ENCODE measurements around the gene PANK1. TPM values are rescaled to one million over a fixed set of nuclear protein-coding genes. Genes with fewer than 3 reads are reported as not detected.

Gene PANK1
- polyA plus RNA-seq, 1 of the 3 experiments (the other 2 are of a cell fraction): 4.2 TPM

GRCh38 chr10:89634637-89635036, 10.4 kb downstream of the PANK1 start (continued):
- TF ChIP-seq USF1 (IDR thresholded peaks at IDR 0.05; ENCODE audit: borderline replicate concordance, low read depth) (no peak), USF2 (IDR thresholded peaks at IDR 0.05; ENCODE audit: borderline replicate concordance, low read depth, low read length) (no peak), PBX3 (IDR thresholded peaks at IDR 0.05) (no peak)

- no peaks in the 10 kb centered on the region for H3F3A ChIP-seq (replicated peaks; ENCODE audit: insufficient read depth)
- no peak for DNase-seq
- no peak overlapping the region for H3K4me2 ChIP-seq
- POLR2A ChIA-PET: no interaction called here
- 0 out of 2 replicates have a peak, but pooled peaks have one; percentile 13 for TF ChIP-seq FOSL2 (IDR thresholded peaks at IDR 0.05; ENCODE audit: borderline replicate concordance, low read depth)
- TF ChIP-seq NFIC (IDR thresholded peaks at IDR 0.05; ENCODE audit: borderline replicate concordance): no peak
- H2AFZ ChIP-seq (ENCODE audit: low read depth): no peak overlapping the region
- H4K20me1 ChIP-seq (ENCODE audit: insufficient read depth): no peaks in the 10 kb centered on the region
- H3K4me3 ChIP-seq (ENCODE audit: low read depth in 2 of 2, low read length in 1 of 2): no peak overlapping the region
- no peaks in the 10 kb centered on the region for H3K9me3 ChIP-seq
- no peaks in the 10 kb centered on the region; a peak in 1 of 4 replicates for H3K4me1 ChIP-seq (ENCODE audit: control insufficient read depth in 1 of 2, insufficient read depth in 2 of 2, low read depth in 1 of 2, low read length in 1 of 2)
- no peak overlapping the region for H3K27ac ChIP-seq (ENCODE audit: low read depth in 2 of 2, low read length in 1 of 2)
- no peaks in the 10 kb centered on the region for H3K9me2 ChIP-seq
- CTCF ChIA-PET: no interaction called here
- no peak overlapping the region for H3K9ac ChIP-seq
- H3K27me3 ChIP-seq (ENCODE audit: insufficient read depth): no peaks in the 10 kb centered on the region
- peaks cover 10% of the 10 kb centered on the region for H3K79me2 ChIP-seq (ENCODE audit: insufficient read depth)
- peaks cover 0 to 8% of the 10 kb centered on the region in 2 experiments for H3K36me3 ChIP-seq (replicated peaks in 1 of 2; ENCODE audit: control insufficient read depth in 1 of 2, insufficient read depth in 2 of 2, low read length in 1 of 2)
Observed at GRCh38 chr10:89633484-89633883, 11.6 kb downstream of the PANK1 start.

- Histone ChIP-seq H3K9me2 (no peaks in the 10 kb centered on the region), H3K36me3 (replicated peaks in 1 of 2; ENCODE audit: control insufficient read depth in 1 of 2, insufficient read depth in 2 of 2, low read length in 1 of 2) (peaks cover 0 to 8% of the 10 kb centered on the region in 2 experiments), H3K4me3 (ENCODE audit: low read depth in 2 of 2, low read length in 1 of 2) (no peak overlapping the region), H2AFZ (ENCODE audit: low read depth) (no peak overlapping the region), H3K4me1 (ENCODE audit: control insufficient read depth in 1 of 2, insufficient read depth in 2 of 2, low read depth in 1 of 2, low read length in 1 of 2) (no peaks in the 10 kb centered on the region; a peak in 1 of 4 replicates), H3F3A (replicated peaks; ENCODE audit: insufficient read depth) (no peaks in the 10 kb centered on the region), H4K20me1 (ENCODE audit: insufficient read depth) (no peaks in the 10 kb centered on the region), H3K27me3 (ENCODE audit: insufficient read depth) (no peaks in the 10 kb centered on the region), H3K9ac (no peak overlapping the region), H3K9me3 (no peaks in the 10 kb centered on the region), H3K27ac (ENCODE audit: low read depth in 2 of 2, low read length in 1 of 2) (no peak overlapping the region), H3K79me2 (ENCODE audit: insufficient read depth) (peaks cover 4% of the 10 kb centered on the region; the same call in 1 of the 2 replicates), H3K4me2 (no peak overlapping the region)
- 86% methylated on average over 1 of the region's 1 CpG for WGBS (ENCODE audit: low lambda C conversion rate)
- POLR2A ChIA-PET: no interaction called here
- TF ChIP-seq MEF2A (IDR thresholded peaks at IDR 0.05; ENCODE audit: borderline replicate concordance, low read depth): no peak
- TF ChIP-seq REST (IDR thresholded peaks at IDR 0.05; ENCODE audit: low read depth, low read length): no peak
- no peak for TF ChIP-seq EP300 (IDR thresholded peaks at IDR 0.05; ENCODE audit: borderline replicate concordance in 1 of 2, low read depth in 1 of 2, low read length in 1 of 2)
- no peak for TF ChIP-seq RCOR1 (IDR thresholded peaks at IDR 0.05; ENCODE audit: low read length)
- CTCF ChIA-PET: no interaction called here
- DNase-seq: no peak
Observed at GRCh38 chr10:89632824-89633223, 12.2 kb downstream of the PANK1 start.
